ENCODE results near the gene GHITM. TPM values are rescaled to one million over a fixed set of nuclear protein-coding genes. Genes with fewer than 3 reads are reported as not detected.

The GHITM gene
- total RNA-seq, 1 experiment from 2014 or later, result 127 TPM

DNA sequence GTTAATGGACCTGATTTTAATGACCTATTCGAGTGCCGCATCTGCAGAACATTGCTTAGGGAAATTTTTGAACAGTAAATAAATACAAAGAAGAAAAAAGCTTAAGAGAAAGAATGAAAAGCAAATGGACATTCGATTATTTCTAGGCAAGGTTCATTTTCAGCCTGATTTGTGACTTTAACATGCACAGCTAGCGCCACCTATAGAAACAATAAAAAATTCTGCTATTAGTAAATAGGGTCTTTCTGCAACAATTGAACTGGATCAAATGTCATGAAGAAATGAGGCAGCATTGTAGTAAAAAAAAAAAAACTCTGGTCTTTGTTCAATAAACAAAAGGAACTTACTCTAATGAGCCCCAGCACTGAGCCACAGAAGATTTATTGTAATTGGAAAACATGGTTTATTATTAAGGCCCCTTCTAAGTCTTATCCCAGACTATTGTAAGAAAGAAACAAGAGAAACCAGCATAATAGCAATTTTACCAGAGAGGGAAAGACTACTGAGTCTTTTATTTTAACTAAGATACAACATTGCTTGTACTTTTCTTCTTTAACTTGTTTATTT is 41.4 kb upstream of the GHITM start:
- H3K36me3 ChIP-seq (ENCODE audit: insufficient read depth, low read length, poor library complexity, severe bottlenecking), result no peaks in the 10 kb centered on the region
- intact Hi-C loops (cut with micrococcal nuclease; ENCODE audit: unreplicated experiment), result no loop called here
- POLR2A ChIA-PET (ENCODE audit: low non-redundant PET), result no interaction called here
- TF ChIP-seq EZH2 (IDR thresholded peaks at IDR 0.05; ENCODE audit: borderline replicate concordance, low read depth, low read length, poor library complexity, severe bottlenecking), result no peak
- TF ChIP-seq, protein P1, sequence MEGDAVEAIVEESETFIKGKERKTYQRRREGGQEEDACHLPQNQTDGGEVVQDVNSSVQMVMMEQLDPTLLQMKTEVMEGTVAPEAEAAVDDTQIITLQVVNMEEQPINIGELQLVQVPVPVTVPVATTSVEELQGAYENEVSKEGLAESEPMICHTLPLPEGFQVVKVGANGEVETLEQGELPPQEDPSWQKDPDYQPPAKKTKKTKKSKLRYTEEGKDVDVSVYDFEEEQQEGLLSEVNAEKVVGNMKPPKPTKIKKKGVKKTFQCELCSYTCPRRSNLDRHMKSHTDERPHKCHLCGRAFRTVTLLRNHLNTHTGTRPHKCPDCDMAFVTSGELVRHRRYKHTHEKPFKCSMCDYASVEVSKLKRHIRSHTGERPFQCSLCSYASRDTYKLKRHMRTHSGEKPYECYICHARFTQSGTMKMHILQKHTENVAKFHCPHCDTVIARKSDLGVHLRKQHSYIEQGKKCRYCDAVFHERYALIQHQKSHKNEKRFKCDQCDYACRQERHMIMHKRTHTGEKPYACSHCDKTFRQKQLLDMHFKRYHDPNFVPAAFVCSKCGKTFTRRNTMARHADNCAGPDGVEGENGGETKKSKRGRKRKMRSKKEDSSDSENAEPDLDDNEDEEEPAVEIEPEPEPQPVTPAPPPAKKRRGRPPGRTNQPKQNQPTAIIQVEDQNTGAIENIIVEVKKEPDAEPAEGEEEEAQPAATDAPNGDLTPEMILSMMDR (conservative IDR thresholded peaks at IDR 0.05; ENCODE audit: low read depth, low read length), result peak; percentile 75
- H3K4me1 ChIP-seq (ENCODE audit: insufficient read depth, low read length, poor library complexity, severe bottlenecking), result peaks cover 6% of the 10 kb centered on the region
- CTCF ChIA-PET, result no interaction called here
- no peaks in the 10 kb centered on the region for H3K9me3 ChIP-seq (ENCODE audit: low read depth, low read length, poor library complexity, severe bottlenecking)
- H3K27me3 ChIP-seq (replicated peaks; ENCODE audit: insufficient read depth, low read depth, low read length, poor library complexity), result no peaks in the 10 kb centered on the region
- peak; percentile 33 for DNase-seq (ENCODE audit: low spot score)
- no peak overlapping the region for H3K4me3 ChIP-seq (ENCODE audit: low read depth, low read length, poor library complexity, severe bottlenecking)
- no TSS peak for BruUV-seq (replicated peaks)
- H3K27ac ChIP-seq (ENCODE audit: low read depth, low read length, poor library complexity, severe bottlenecking), result no peak overlapping the region

DNA sequence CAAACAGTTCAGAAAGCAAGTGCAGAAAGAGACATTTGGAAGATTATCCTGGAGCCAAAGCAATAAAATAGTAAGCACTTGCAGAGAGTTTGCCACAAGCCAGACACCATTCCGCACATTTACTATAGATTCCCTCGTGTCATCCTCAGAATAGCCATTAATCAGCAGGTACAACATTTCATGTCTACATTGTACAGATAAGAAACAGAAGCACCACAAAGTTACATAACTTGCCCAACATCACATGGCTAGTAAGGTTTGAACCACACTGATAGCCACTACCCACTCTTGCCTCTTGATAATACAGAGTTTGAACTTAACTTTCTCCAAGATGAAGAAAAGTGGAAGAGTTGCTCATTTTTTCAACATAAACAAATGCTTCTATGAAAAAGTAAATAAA is 40.6 kb upstream of the GHITM start:
- intact Hi-C loops (cut with micrococcal nuclease; ENCODE audit: unreplicated experiment), result no loop called here

GRCh38 chr10:84101042-84101441 is 38.3 kb upstream of the GHITM start:
- POLR2A ChIA-PET (ENCODE audit: low non-redundant PET), result no interaction called here
- no peak overlapping the region for H3K4me3 ChIP-seq (ENCODE audit: low read depth, low read length, poor library complexity, severe bottlenecking)
- H3K4me1 ChIP-seq (ENCODE audit: insufficient read depth, low read length, poor library complexity, severe bottlenecking), result peaks cover 2% of the 10 kb centered on the region
- CTCF ChIA-PET, result no interaction called here
- no peak for DNase-seq (ENCODE audit: low spot score)
- intact Hi-C loops (cut with micrococcal nuclease; ENCODE audit: unreplicated experiment), result no loop called here
- no peaks in the 10 kb centered on the region for H3K9me3 ChIP-seq (ENCODE audit: low read depth, low read length, poor library complexity, severe bottlenecking)
- no TSS peak for BruUV-seq (replicated peaks)
- H3K36me3 ChIP-seq (ENCODE audit: insufficient read depth, low read length, poor library complexity, severe bottlenecking), result no peaks in the 10 kb centered on the region
- TF ChIP-seq EZH2 (IDR thresholded peaks at IDR 0.05; ENCODE audit: borderline replicate concordance, low read depth, low read length, poor library complexity, severe bottlenecking), result no peak
- TF ChIP-seq, protein P1 (conservative IDR thresholded peaks at IDR 0.05; ENCODE audit: low read depth, low read length), result no peak
- no peaks in the 10 kb centered on the region for H3K27me3 ChIP-seq (replicated peaks; ENCODE audit: insufficient read depth, low read depth, low read length, poor library complexity)
- H3K27ac ChIP-seq (ENCODE audit: low read depth, low read length, poor library complexity, severe bottlenecking), result no peak overlapping the region

More for the DNA sequence above, 40.6 kb upstream of the GHITM start:
- H3K27me3 ChIP-seq (replicated peaks; ENCODE audit: insufficient read depth, low read depth, low read length, poor library complexity), result no peaks in the 10 kb centered on the region
- CTCF ChIA-PET, result no interaction called here
- no peaks in the 10 kb centered on the region for H3K36me3 ChIP-seq (ENCODE audit: insufficient read depth, low read length, poor library complexity, severe bottlenecking)
- H3K9me3 ChIP-seq (ENCODE audit: low read depth, low read length, poor library complexity, severe bottlenecking), result no peaks in the 10 kb centered on the region
- no peak overlapping the region for H3K4me3 ChIP-seq (ENCODE audit: low read depth, low read length, poor library complexity, severe bottlenecking)
- POLR2A ChIA-PET (ENCODE audit: low non-redundant PET), result no interaction called here
- H3K4me1 ChIP-seq (ENCODE audit: insufficient read depth, low read length, poor library complexity, severe bottlenecking), result peaks cover 6% of the 10 kb centered on the region
- BruUV-seq (replicated peaks), result no TSS peak
- TF ChIP-seq, protein P1 (conservative IDR thresholded peaks at IDR 0.05; ENCODE audit: low read depth, low read length), result no peak
- TF ChIP-seq EZH2 (IDR thresholded peaks at IDR 0.05; ENCODE audit: borderline replicate concordance, low read depth, low read length, poor library complexity, severe bottlenecking), result no peak
- DNase-seq (ENCODE audit: low spot score), result no peak
- H3K27ac ChIP-seq (ENCODE audit: low read depth, low read length, poor library complexity, severe bottlenecking), result no peak overlapping the region
